Measurements from ENCODE around the gene SLC25A3.
A peak's percentile ranks its signal among the peaks of the same experiment; 100 is the strongest.
"Not testable (repeated sequence)": the region's sequence is repeated elsewhere in the genome, so short reads cannot be mapped to it uniquely, and the experiment has no call there.

SLC25A3 gene

DNA sequence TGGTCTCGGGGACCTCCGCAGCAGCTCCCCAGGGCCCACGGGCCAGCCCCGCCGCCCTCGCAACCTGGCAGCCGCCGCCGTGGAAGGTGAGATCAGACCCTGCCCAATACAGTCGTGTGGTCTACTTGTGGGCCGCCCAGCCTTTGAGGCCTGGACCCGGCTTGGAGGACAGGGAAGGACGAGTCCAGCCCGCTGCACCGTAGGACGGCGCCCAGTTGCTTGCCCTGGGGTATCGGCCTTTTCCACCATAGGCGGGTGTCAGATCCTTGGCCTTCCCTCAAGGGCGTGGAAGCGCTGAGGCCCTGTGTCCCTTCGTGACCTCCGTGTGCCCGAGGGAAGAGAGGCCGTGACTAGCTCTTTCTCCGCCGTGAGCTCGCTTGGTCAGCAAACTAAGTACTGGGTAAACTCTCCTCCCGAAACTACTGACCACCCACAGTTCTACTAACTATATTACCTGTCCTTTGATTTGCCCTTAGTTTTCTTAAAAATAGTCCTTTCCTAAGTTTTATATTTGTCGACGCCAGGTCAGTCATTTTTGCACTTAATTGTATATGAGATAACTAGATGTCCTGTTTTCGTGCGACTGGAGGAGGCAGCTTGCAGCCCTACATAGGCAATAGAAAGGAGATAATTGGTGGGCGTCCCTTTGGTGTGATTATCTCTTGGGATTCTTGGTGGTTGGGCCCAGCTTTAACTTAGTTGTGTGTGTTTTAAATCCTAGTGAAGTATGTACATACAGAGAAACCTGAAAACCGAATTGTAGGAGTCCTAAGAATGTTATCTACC, 757 bp downstream of the SLC25A3 start:
- no peak for DNase-seq (ENCODE audit: low read depth)

DNA sequence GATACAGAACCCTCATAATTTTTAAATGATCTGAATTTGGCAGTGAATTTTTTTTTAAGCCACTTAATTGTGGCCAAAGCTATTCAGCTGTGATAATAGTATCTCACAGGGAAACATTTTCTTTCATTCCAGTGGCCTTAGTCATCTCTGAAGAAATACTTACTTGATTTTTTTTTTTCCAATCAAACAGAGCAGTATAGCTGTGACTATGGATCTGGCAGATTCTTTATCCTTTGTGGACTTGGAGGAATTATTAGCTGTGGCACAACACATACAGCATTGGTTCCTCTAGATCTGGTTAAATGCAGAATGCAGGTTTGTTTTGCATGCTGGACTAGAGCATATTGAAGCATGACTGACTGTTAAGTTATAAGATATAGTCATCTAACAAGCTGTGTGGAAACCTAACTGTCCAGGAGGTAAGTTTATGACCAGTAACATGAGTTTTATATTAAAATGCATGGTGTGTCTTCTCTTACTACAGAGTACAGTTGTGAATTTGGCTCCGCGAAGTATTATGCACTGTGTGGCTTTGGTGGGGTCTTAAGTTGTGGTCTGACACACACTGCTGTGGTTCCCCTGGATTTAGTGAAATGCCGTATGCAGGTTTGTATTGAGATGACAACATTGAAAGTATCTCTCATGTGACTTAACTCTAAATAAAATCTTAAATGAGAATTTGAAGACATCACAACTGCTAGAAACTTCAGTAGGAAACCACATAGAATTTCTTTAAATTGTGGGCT, 1.9 kb downstream of the SLC25A3 start:
- DNase-seq (ENCODE audit: low read depth) = no peak

DNA sequence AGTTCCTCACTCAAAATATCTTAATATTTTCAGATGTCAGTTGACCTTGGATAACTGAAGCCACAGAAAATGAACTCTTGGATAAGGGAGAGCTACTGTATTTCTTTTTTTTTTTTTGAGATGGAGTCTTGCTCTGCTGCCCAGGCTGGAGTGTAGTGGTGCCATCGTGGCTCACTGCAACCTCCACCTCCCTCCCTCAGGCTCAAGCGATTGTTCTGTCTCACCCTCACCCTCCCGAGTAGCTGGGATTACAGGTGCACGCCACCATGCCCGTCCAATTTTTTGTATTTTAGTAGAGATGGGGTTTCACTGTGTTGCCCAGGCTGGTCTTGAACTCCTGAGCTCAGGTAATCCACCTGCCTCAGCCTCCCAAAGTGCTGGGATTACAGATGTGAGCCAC, 3.8 kb downstream of the SLC25A3 start:
- not testable (repeated sequence) for DNase-seq (ENCODE audit: low read depth)

GRCh38 chr12:98601924-98602323, 8.4 kb downstream of the SLC25A3 start:
- DNase-seq (ENCODE audit: low read depth) = no peak

- DNase-seq (ENCODE audit: low read depth) = no peak
Measured at GRCh38 chr12:98606359-98606988, 13.0 kb downstream of the SLC25A3 start.

DNA sequence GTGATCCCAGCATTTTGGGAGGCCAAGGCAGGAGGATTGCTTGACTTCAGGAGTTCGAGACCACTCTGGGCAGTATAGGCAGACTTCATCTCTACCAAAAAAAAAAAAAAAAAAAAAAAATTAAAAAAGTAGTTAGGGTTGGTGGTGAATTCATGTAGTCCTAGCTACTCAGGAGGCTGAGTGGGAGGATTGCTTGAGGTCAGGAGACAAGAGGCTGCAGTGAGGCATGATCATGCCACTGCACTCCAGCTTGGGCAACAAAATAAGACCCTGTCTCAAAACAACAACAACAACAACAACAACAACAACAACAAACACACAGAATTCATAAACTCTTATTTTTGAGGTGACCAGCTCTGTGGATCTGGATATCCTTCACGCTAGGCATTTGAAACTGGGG, 17.1 kb downstream of the SLC25A3 start:
- no peak for DNase-seq (ENCODE audit: low read depth)

DNA sequence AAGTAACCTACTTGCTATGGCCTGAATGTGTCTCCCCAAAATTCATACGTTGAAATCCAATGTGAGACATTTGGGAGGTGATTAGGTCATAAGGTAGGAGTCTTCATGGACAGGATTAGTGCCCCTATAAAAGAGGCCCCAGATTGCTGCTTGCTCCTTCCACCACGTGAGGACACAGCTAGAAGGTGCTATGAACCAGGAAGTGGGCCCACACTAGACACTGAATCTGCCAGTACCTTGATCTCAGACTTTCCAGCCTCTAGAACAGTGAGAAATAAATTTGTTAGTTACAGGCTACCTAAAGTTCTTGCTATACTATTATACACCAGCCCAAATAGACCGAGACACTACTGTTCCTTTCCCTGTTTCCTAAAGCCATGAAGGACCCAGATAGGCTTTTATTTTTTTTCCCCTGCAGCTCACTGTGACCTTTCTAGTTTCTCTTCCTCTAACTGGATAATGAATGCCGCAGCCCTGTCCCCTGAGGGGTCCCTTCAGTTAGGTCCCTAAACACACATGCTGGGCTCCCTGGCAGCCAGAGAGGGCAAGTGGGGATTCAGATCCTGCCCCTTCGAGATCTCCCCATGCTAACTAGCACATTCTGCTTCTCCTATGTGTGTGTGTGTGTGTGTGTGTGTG, 19.3 kb downstream of the SLC25A3 start:
- DNase-seq (ENCODE audit: low read depth) = no peak

DNA sequence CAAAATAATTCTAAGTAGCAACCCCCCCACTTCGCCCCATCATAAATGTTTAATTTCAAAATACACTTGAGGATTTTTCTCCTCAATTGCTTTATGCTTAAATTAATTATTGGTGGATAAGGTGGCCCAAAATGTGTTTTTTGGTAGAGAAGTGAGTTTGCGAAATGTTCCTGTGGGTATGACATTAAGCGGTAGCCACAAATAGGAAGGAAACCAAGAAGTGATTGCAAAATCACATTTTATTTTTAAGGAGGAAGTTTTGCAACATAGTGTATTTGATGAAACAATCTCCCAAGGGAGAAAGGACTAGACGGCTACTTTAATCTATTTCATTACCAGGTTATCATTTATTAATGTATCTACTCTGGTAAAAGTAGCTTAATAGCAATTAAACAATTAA, 25.5 kb downstream of the SLC25A3 start:
- DNase-seq (ENCODE audit: low read depth) = no peak

DNA sequence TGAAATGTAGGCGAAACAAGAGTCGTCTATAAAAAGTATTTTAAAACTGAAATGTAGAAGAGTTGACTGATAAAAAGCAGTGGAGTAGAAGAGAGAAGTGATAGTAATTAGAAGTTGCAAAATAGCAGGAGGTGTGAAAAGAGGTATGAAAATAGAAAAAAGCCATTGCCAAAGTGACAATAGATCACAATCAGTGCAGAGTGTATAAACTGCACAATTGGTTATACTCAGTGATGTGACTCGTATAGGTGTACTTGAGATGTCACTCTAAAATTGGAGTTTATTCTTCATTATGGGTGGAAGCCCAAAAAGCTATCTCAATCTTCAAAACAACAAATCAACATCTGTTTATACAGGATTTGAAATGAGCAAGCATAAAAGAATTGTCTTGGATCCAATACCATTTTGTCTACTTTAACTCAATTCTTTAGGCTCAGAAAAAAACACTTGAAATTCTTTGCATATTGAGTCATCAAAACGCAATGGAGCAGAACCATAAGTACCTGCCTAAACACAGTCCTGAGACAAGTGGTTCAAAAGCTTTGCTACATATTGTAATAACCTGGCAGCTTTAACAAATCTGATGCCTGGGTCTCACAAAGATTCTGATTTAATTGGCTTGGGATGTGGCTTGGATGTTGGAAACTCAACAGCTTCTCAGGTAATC, 42.3 kb downstream of the SLC25A3 start:
- DNase-seq (ENCODE audit: low read depth) = peak; percentile 64

- DNase-seq (ENCODE audit: low read depth) = no peak
Measured at GRCh38 chr12:98637068-98637467, 43.6 kb downstream of the SLC25A3 start.

- no peak for DNase-seq (ENCODE audit: low read depth)
Measured at GRCh38 chr12:98638009-98638408, 44.5 kb downstream of the SLC25A3 start.

GRCh38 chr12:98639491-98639890, 46.0 kb downstream of the SLC25A3 start:
- DNase-seq (ENCODE audit: low read depth) = no peak

DNA sequence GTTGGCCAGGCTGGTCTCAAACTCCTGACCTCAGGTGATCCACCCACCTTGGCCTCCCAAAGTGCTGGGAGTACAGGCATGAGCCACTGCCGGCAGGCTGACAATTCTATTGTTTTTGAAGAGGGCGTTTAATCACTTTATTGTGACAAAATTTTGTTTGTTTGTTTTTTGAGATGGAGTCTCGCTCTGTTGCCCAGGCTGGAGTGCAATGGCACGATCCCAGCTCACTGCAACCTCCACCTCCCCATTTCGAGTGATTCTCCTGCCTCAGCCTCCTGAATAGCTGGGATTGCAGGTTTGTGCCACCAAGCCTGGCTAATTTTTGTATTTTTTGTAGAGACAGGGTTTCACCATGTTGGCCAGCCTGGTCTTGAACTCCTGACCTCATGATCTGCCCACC, 49.3 kb downstream of the SLC25A3 start:
- not testable (repeated sequence) for DNase-seq (ENCODE audit: low read depth)

GRCh38 chr12:98644433-98644711, 50.9 kb downstream of the SLC25A3 start:
- no peak for DNase-seq (ENCODE audit: low read depth)

GRCh38 chr12:98644712-98645571, 51.5 kb downstream of the SLC25A3 start, which contains the start of the genes APAF1 and IKBIP:
APAF1 (plus strand) TSS chr12:98645290; CDS start chr12:98648360, 3,070 bp downstream.
IKBIP (minus strand) TSS chr12:98644788; CDS start chr12:98644701, 87 bp downstream.
- peak; percentile 74 for DNase-seq (ENCODE audit: low read depth)

- no peak for DNase-seq (ENCODE audit: low read depth)
Measured at GRCh38 chr12:98645572-98646067, 52.1 kb downstream of the SLC25A3 start.

GRCh38 chr12:98646294-98647090, 53.0 kb downstream of the SLC25A3 start:
- no peak for DNase-seq (ENCODE audit: low read depth)

DNA sequence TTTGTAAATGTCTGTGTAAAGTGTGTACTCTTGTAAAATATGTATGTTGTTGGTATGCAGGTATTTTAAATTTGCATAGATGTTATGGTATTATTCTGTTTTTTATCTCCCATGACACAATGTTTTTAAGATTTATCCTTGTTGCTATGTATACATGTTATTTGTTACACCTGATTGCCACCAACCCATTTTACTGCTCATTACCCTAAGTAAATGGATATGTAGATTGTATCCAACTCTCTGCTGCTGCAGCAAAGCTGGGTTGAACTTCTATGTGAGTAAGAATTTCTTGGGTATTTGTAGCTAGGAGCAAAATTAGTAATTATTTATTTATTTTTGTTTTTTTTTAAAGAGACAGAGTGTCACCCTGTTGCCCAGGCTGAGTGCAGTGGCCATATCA, 57.8 kb downstream of the SLC25A3 start:
- no peak for DNase-seq (ENCODE audit: low read depth)

DNA sequence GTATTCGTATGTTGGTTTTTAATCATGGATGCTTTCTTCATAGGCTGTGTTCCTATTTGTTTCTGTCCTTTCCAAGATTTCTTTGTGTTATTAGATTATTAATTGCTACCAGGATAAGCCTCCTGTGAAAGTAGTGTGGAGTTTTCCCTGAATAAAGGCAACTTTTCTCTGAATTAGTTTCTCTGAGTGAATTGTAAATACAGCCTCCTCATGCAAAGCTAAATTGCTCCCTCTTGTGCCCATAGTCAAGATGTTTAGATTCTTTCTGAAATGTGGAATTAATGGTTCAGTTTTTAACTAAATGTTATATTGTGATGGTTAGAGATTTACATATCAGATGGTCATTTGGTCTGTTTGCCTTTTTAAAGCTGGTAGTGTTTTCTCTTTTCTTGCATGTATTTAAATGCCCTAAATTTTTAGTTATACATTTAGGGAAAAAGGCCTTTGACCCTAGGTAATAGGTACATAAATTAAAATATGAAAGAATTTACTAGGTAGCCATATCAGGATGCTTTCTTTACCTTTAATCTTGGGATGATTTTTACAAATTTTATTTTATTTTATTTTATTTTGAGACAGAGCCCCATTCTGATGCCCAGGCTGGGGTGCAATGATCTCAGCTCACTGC, 60.5 kb downstream of the SLC25A3 start:
- no peak for DNase-seq (ENCODE audit: low read depth)

All from non-pigmented ciliary epithelial cell (primary cell).